NB4 (cell line): ENCODE measurements around the gene GALNT13.

ENCODE experiments used
- CTCF ChIP-seq: IDR thresholded peaks from one replicate; pipeline ENCODE4 v1.5.1; 2012; ENCODE audit warnings: low read depth, low read length
- MAX ChIP-seq: IDR thresholded peaks from 2 replicates; pipeline ENCODE4 v1.6.1; 2011; ENCODE audit warnings: low read depth, low read length
- POLR2A ChIP-seq: IDR thresholded peaks from 2 replicates; pipeline ENCODE4 v1.6.1; 2011; ENCODE audit warnings: mild to moderate bottlenecking; ENCODE audit not compliant: insufficient read length; ENCODE audit errors: extremely low read depth

- no peak for TF ChIP-seq CTCF
- no peak for TF ChIP-seq POLR2A
- no peak for TF ChIP-seq MAX
Measured at GRCh38 chr2:154226931-154227330, 355.2 kb downstream of the GALNT13 start.
